Activated CD4-positive, alpha-beta memory T cell treated with anti-CD3 and anti-CD28 coated beads, Interleukin-2, amount 10 ng/mL, durations not matched to agents 7 days and 5 days (primary cell): ENCODE data around the gene ROR2. TPM values are rescaled to one million over a fixed set of nuclear protein-coding genes. Genes with fewer than 3 reads are reported as not detected.
"Not testable (repeated sequence)": the region's sequence is repeated elsewhere in the genome, so short reads cannot be mapped to it uniquely, and the experiment has no call there.

Experiments
- CTCF ChIA-PET: fragments of 350-600 bp; sonication (Branson Sonifier 250); formaldehyde crosslinking; loops from one replicate; lab custom pipeline; 2021; ENCODE audit warnings: antibody characterized with exemption, inconsistent platforms; lab: Charles Lee
- POLR2A ChIA-PET: fragments of 350-600 bp; sonication (Branson Sonifier 250); formaldehyde crosslinking; loops from one replicate; lab custom pipeline; 2021; ENCODE audit warnings: antibody characterized with exemption; lab: Charles Lee
- DNase-seq: peaks from one replicate; pipeline ENCODE4 v3.0.0-alpha.2; 2020
- H3K27ac Mint-ChIP-seq: one replicate; pipeline ENCODE4 v1.8.0; 2021; ENCODE audit warnings: mild to moderate bottlenecking, mixed read lengths
- H3K27me3 Mint-ChIP-seq: one replicate; pipeline ENCODE4 v1.8.0; 2021; ENCODE audit warnings: mixed read lengths
- H3K36me3 Mint-ChIP-seq: one replicate; pipeline ENCODE4 v1.8.0; 2021; ENCODE audit warnings: low read depth, mixed read lengths
- H3K4me1 Mint-ChIP-seq: one replicate; pipeline ENCODE4 v1.8.0; 2021; ENCODE audit warnings: mixed read lengths
- H3K4me3 Mint-ChIP-seq: one replicate; pipeline ENCODE4 v1.8.0; 2021; ENCODE audit warnings: mild to moderate bottlenecking, mixed read lengths
- H3K9me3 Mint-ChIP-seq: one replicate; pipeline ENCODE4 v1.8.0; 2021; ENCODE audit warnings: mixed read lengths
- total RNA-seq, 2 experiments: library from RNA; stranded (reverse); gene quantifications; one replicate each; pipeline ENCODE4 v1.2.3, GENCODE V29; 2021

The ROR2 gene
- total RNA-seq, 2 experiments from 2014 or later = 2.1 TPM

DNA sequence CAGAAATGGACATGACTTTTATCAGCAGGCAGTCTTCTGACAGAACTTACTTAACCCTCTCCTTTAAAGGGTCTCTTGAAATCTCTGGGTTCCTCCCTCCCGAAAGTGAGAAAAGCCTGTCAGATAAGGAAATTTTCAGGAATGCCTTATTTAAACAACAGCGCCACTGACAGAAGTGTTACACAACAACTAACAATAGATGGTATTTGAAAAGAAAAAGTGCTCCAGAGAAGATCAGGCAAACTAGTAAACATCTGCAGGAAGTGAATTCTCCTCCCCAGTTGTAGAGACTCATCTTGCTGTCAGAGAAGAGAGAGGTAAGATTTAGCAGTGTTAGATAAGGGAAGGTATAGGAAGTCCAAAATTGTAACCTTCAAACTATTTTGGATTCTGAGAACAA is 419.2 kb downstream of the ROR2 start:
- H3K36me3 Mint-ChIP-seq = no peaks in the 10 kb centered on the region
- CTCF ChIA-PET = no interaction called here

DNA sequence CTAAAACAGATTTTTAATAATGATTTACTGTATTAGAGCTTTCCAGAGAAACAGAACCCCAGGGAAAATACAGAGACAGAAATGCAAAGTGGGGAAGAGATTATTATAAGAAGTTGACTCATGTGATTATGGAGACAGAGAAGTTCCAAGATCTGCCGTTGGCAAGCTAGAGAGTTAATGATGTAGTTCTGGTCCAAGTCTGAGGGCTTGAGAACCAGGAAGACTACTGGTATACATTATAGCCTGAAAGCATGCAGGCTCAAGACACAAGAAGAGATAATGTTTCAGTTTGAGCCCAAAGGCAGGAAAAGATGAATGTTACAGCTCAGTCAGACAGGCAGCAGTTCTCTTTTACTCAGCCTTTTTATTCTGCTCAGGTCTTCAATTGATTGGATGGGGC is 427.5 kb downstream of the ROR2 start:
- Mint-ChIP-seq H3K36me3 (no peaks in the 10 kb centered on the region), H3K4me3 (no peak overlapping the region), H3K27ac (no peak overlapping the region), H3K9me3 (no peaks in the 10 kb centered on the region), H3K27me3 (peaks cover 59% of the 10 kb centered on the region), H3K4me1 (no peaks in the 10 kb centered on the region)
- POLR2A ChIA-PET = no interaction called here
- CTCF ChIA-PET = no interaction called here
- DNase-seq = no peak

More for the DNA sequence above, 419.2 kb downstream of the ROR2 start:
- H3K9me3 Mint-ChIP-seq = no peaks in the 10 kb centered on the region
- H3K27me3 Mint-ChIP-seq = peaks cover 46% of the 10 kb centered on the region
- H3K4me1 Mint-ChIP-seq = no peaks in the 10 kb centered on the region
- POLR2A ChIA-PET = no interaction called here
- no peak overlapping the region for H3K4me3 Mint-ChIP-seq
- no peak overlapping the region for H3K27ac Mint-ChIP-seq
- DNase-seq = no peak

DNA sequence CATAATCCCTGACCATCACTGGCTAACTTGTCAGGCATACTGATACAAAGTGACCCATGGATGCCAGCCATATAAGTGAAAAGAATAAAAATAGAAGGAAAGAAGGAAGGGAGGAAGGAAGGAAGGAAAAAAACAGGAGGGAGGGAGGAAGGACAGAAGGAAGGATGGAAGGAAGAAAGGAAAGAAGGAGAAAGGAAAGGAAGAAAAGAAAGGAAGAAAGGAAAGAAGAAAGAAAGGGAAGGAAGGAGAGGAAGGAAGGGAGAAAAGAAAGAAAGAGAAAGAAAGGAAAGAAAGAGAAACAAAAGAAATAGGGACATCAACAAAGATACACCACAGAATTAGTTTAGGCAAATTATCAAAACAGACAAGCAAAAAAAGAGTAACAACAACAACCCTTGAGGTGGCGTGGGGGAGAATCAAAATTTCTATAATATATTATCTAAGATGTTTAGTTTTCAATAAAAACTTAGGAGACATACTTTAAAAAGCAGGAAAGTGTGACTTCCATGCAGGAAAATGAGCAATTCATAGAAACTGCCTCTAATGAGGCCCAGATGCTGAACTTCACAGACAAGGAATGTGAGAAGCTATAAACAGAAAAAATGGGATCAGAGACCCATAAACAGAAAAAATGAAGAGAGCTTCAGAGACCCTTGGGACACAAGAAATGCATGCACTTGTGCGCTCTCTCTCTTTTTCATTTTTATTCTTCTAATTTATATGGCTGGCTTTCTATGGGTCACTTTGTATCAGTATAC is 430.3 kb downstream of the ROR2 start:
- CTCF ChIA-PET = no interaction called here
- no peaks in the 10 kb centered on the region for H3K9me3 Mint-ChIP-seq
- peaks cover 48% of the 10 kb centered on the region for H3K27me3 Mint-ChIP-seq
- POLR2A ChIA-PET = interaction anchor here (0.6 kb wide), 1 partner anchor 618 kb away, joined by 3 read pairs; no protein-coding TSS in a partner anchor
- H3K4me3 Mint-ChIP-seq = no peak overlapping the region
- DNase-seq = no peak
- H3K36me3 Mint-ChIP-seq = no peaks in the 10 kb centered on the region
- peaks cover 5% of the 10 kb centered on the region for H3K4me1 Mint-ChIP-seq
- no peak overlapping the region for H3K27ac Mint-ChIP-seq

DNA sequence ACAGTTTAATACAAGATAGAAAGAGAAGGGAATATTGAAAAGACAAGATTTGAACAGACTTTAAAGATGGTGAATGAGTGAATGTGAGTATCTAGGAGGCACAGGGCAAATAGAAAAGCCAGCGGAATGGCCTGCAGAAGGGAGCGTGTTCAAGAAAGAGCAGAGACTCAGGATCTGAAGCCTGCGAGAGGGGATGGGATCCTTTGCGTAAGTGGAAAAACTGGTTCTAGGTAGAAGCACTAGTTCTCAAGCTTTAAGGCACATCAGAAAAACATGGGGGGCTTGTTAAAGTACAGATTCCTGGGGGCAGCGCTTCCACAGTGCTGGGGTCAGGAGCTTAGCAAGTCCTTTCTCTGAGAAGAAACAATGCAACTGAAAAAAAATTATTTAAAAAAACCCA is 431.6 kb downstream of the ROR2 start:
- ChIA-PET POLR2A (no interaction called here), CTCF (no interaction called here)
- Mint-ChIP-seq H3K9me3 (no peaks in the 10 kb centered on the region), H3K27ac (no peak overlapping the region), H3K4me3 (no peak overlapping the region), H3K36me3 (no peaks in the 10 kb centered on the region), H3K4me1 (peaks cover 5% of the 10 kb centered on the region), H3K27me3 (peaks cover 48% of the 10 kb centered on the region)
- no peak for DNase-seq

DNA sequence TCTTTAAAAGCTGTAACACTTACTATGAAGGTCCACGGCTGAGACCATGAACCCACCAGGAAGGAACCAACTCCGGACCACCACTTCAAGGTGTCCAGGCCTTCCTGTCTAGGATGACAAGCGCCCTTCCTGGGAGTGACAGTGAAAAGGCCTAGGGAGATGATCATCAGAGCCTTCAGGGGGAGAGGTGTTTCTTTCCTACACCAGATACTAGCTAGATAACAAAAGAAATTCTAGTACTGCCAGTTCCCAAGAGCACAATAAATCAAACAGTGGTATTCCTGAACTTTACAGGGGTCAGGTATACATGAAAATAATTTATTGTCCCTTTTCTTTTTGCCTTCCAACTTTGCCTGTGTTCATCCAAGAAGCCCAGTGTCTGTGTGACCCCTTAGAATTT is 432.2 kb downstream of the ROR2 start:
- Mint-ChIP-seq H3K27ac (no peak overlapping the region), H3K9me3 (no peaks in the 10 kb centered on the region), H3K4me1 (peaks cover 5% of the 10 kb centered on the region), H3K36me3 (no peaks in the 10 kb centered on the region), H3K4me3 (no peak overlapping the region), H3K27me3 (peaks cover 47% of the 10 kb centered on the region)
- DNase-seq = no peak
- ChIA-PET CTCF (no interaction called here), POLR2A (no interaction called here)

DNA sequence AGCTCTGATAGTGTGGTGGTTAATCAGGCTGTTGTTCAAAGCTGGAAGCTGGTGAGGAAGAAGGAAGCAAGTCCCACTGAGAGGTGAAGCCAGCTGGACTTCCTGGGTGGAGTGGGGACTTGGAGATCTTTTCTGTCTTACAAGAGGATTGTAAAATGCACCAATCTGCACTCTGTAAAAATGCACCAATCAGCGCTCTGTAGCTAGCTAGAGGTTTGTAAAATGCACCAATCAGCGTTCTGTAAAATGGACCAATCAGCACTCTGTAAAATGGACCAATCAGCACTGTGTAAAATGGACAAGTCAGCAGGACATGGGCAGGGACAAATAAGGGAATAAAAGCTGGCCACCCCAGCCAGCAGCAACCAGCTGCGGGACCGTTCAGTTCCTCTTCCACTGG is 432.7 kb downstream of the ROR2 start:
- peaks cover 43% of the 10 kb centered on the region for H3K27me3 Mint-ChIP-seq
- POLR2A ChIA-PET, H3K27ac Mint-ChIP-seq, H3K4me3 Mint-ChIP-seq, H3K4me1 Mint-ChIP-seq, H3K36me3 Mint-ChIP-seq, DNase-seq, H3K9me3 Mint-ChIP-seq, CTCF ChIA-PET: not testable (repeated sequence)

DNA sequence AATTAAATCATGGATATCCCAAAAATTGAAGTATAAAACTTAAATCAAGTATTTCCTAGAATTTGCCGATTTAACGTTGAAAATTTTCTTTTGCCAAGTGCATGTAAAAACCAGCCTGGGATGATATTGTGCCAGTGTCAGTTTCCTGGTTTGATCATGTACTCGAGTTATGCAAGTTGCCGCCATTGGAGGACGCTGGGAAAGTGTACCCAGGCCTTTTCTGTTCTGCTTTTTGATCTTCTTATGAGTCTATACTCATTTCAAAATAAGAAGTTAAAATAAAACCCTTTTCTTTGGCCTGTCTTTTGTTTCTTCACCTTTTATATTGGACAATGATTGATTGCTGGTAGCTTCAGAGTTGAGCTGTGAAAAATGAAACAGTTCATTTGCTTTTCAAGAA is 433.3 kb downstream of the ROR2 start:
- Mint-ChIP-seq H3K36me3 (no peaks in the 10 kb centered on the region), H3K27ac (no peak overlapping the region), H3K27me3 (peaks cover 38% of the 10 kb centered on the region), H3K4me3 (no peak overlapping the region), H3K4me1 (peaks cover 5% of the 10 kb centered on the region), H3K9me3 (peaks cover 6% of the 10 kb centered on the region)
- POLR2A ChIA-PET = no interaction called here
- CTCF ChIA-PET = no interaction called here
- DNase-seq = no peak

DNA sequence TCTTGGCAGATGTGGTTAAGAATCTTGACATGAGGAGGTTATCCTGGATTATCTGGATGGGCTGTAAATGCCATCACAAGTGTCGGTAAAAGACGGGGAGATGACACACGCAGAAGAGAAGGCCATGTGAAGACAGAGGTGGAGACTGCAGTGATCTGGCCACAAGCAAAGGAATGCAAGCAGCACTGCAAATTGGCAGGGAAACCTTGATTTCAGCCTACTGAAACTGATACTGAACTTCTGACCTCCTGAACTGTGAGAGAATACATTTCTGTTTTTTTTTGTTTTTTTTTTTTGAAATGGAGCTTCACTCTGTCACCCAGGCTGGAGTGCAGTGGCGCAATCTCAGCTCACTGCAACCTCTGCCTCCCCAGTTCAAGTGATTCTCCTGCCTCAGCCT is 433.9 kb downstream of the ROR2 start:
- Mint-ChIP-seq H3K4me1 (peaks cover 5% of the 10 kb centered on the region), H3K4me3 (no peak overlapping the region), H3K27me3 (peaks cover 39% of the 10 kb centered on the region), H3K36me3 (no peaks in the 10 kb centered on the region), H3K27ac (no peak overlapping the region), H3K9me3 (peaks cover 6% of the 10 kb centered on the region)
- no peak for DNase-seq
- POLR2A ChIA-PET = no interaction called here
- CTCF ChIA-PET = no interaction called here

DNA sequence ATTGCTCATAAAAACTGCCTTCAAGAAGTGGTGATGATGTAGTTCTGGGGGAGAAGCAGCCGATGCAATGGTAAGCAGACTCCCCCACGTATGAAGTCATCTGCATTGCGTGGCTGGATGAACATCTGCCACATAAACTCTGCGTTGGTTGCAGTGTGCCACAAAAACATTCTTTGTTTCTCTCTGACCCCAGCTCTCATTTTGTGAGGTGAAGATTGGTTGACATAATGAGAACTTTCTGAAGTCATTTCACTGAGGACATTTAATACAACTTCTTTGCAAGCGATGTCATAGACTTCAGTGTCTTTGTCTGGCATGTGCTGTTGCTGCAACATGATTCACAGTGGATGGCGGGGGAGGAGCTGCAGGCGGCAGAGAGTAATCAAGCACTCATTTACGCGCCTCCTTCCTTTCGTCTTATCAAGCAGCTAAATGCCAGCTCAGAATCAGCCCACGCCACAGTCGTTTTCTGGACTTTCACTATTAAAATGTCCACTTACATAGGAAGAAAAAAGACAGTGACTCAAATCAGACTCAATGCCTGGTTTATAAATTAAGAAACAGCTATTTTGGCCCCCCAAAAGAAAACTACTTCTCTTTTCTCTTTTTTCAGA is 434.8 kb downstream of the ROR2 start:
- Mint-ChIP-seq H3K4me3 (no peak overlapping the region), H3K27ac (no peak overlapping the region), H3K9me3 (peaks cover 6% of the 10 kb centered on the region), H3K36me3 (no peaks in the 10 kb centered on the region), H3K4me1 (peaks cover 5% of the 10 kb centered on the region), H3K27me3 (peaks cover 38% of the 10 kb centered on the region)
- no peak for DNase-seq
- ChIA-PET CTCF (interaction anchor here (0.7 kb wide), 1 partner anchor 199 kb away, joined by 3 read pairs; no protein-coding TSS in a partner anchor), POLR2A (no interaction called here)

Other genes starting within 250 kb of the ROR2 start
- 10 to 100 TPM; 55.1 to 60.9 TPM for gene SPTLC1, start 165.2 kb upstream of the ROR2 start, total RNA-seq